Stimulated activated CD8-positive, alpha-beta memory T cell treated with anti-CD3 and anti-CD28 coated beads, Interleukin-7, amount 100 ng/mL, for 4 hours (primary cell): Measurements from ENCODE around the gene NDUFS6.

Source experiments
- DNase-seq, 2 donors: peaks; one replicate each; pipeline ENCODE4 v3.0.0-alpha.2; 2020; ENCODE audit warnings: low read depth in 2 of 2

Gene NDUFS6

DNA sequence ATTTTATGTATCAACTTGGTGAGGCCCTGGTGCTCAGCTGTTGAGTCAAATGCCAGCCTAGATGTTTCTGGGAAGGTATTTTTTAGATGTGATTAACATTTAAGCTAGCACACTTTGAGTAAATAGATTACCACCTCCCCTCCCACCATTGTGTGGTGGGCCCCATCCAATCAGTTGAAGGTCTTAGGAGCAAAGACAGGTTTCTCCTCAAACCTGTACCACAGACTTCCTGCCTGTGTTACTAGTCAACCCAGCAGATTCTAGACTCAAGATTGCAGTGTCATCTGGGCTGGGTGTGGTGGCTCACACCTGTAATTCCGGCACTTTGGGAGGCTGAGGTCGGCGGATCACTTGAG lies 35.3 kb upstream of the NDUFS6 start:
- no peak for DNase-seq

DNA sequence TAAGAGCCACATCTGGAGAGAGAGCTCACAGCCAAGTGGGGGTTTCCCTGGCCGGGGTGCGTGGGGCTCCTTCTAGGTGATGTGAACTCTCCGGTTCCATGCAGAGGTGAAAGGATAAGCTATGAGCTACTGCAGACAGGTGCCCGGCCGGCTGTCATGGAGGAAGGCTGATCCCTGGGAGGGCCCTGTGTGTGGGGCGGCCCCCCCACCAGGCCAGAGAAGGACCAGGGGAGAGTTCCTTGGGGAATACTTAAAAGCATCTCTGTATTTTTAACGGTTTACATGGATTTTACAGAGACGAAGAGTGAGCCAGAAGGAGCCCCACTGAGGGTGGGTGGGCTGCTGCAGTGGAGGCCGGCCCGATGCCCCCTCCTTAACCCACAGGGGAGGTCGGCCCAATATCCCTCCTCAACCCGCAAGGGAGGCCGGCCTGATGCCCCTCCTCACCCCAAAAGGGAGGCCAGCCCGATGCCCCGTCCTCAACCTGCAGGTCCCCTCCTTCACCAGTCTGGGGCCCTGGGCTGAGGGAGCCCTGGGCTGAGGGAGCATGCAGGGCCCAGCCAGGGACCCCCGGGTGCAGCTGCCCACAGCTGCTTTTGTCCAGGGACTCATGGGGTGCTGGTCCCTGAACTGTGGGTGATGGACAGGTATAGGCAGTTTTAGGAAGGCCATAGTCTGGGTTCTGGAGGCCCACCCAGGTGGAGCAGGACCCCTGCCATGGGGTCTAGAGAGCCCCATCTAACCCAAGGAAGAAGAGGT lies 33.5 kb upstream of the NDUFS6 start:
- no peak for DNase-seq

DNA sequence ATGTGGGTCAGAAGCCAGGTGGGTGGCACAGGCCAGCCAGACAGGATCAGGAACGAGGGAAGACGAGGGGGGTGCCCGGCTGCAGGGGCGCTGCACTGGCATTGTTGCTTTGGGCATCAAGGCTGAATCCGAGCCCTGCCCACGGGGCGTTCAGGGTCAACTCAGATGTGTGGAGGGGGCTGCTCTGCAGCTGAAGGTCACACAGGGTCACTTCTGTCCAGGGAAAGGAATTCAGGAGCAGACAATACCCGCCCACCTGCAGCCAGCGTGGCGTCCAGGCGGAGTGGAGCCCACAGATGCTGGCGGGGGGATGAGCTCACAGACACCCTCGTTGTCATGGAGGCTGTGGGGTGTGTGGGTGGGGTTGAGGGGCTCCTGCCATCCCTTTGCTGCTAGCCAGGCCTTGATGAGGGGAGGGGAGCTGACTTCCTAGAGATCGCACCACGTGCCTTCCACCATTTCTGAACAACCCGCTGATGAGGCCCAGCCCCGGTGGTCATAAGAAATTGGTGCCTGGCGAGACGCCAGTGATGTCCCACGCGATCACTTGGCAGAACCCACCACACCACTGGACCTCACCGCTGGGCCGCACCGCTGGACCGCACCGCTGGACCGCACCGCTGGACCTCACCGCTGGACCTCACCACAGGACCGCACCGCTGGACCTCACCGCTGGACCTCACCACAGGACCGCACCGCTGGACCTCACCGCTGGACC lies 32.8 kb upstream of the NDUFS6 start:
- no peak for DNase-seq

DNA sequence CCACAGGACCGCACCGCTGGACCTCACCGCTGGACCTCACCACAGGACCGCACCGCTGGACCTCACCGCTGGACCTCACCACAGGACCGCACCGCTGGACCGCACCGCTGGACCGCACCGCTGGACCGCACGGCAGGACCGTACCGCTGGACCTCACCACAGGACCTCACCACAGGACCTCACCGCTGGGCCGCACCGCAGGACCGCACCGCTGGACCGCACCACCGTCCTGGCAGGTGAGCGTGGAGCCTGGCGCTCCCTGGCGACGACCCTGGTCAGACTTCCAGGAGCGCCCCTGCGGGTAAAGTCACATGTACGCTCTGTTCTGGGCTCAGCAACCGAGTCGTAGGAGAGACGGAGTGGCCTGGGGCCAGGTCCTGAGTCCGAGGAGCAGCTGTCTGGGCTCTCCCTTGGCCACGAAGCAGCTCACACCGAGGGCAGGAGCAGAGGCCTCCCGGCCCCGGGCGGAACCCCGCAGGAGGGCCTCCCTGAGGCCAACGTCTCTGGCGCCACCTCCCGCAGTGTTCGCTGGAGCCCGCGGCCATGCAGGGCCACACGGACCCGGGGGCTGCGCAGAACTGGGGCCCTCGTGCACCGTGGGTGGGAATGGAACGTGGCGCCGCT lies 32.1 kb upstream of the NDUFS6 start:
- DNase-seq: no peak

DNA sequence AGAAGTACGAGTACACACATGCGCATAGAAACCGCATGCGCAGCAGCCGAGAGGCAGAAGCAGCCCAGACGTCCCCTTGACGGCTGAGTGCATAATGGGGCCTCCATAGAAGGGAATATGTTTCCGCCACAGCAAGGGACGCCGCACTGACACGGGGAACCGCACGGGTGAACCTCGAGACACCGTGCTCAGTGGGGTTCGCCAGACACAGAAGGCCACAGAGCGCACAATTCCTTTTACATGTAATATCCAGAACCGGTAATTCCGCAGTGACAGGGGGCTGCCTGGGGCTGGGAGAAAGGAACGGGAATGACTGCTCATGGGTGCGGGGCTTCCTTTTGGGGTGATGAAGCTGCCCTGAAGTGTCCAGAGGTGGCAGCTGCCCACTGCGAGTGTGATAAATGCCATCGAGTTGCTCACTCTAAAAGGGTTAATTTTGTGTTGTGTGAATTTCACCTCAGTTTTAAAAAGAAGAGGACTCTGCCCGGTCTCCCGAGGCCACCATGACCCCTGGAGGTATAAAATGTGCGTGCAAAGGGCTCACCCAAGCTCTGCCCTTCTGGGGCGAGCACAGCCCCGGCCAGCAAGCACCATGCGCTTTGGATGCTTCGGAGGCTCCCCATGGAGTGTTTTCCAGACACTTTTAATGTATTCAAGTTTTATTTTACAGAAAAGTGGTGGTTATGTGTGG lies 31.3 kb upstream of the NDUFS6 start:
- DNase-seq: no peak

DNA sequence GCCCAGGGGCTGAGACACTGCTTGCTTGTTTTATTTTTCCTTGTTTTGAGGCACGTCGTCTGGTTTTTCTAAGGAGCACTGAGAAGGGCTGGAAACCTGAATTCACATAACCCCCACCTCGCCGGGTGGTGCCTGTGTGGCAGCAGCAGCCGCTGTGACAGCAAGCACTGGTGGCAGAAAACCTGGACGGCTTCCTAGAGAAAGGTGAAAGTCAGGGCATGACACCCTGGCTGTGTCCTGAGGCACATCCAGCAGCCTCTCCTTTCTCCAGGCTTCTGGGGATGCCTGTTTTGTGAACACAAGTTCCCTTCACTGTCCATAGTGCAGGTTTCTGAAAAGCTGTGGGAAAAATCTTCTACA lies 30.8 kb upstream of the NDUFS6 start:
- DNase-seq: no peak

DNA sequence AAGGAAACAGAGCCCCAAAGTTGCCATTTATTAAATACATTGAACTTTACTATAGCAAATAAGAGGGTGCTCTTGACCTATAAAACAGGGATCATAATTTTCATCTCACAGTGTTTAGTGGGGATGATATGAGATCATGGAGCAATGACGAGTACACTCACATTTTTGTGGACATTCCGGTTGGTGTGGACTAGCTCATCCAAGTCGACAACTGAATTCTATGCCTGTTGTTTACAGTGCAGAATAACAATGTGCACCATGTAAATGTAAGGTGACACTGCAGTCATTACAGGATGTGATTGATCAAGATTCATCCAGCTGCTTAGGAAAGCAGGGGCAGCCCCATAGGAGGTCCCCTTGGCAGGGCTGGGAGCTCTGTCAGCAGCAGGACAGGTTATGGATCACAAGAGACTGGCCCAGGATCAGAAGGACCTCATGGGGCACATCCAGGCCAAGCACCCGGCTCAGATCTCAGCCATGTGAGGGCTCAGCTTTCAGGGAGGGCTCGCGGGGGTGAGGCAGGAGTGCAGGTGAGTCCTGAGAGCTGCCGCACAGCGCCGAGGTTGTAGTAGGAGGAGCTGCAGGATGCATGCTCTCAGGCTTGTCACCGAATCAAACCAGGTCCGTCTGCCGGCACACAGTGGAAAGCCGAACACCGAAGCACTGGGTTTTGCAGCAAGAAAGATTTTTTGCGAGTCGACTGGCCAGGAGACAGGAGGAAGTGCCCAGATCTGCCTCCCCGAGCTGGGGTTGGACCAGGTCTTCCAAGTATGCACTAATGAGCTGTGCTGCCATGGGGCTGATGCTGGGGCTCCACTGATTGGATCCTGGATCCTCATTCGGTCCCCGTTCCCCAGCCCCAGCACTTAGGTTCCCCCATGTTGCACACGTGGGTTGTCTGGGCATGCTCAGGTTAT lies 29.8 kb upstream of the NDUFS6 start:
- no peak for DNase-seq

DNA sequence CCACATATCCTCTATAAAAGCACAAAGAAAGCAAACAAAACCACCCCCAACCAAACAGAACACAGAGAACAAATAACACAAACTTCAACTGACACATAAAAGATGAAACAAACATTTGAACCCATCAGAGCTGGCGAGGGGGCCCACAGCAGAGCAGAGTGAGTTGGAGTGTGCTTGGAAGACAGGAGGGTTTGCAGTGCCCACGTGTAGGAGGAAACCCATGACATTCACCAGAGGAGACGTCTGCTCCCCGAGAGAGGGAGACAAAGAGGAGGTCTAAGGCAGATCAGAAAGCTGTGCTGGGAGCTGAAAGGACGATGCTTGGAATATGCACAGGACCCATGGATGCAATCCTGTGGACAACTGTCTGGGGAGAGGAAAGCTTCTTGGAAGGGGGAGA lies 28.6 kb upstream of the NDUFS6 start:
- no peak for DNase-seq

DNA sequence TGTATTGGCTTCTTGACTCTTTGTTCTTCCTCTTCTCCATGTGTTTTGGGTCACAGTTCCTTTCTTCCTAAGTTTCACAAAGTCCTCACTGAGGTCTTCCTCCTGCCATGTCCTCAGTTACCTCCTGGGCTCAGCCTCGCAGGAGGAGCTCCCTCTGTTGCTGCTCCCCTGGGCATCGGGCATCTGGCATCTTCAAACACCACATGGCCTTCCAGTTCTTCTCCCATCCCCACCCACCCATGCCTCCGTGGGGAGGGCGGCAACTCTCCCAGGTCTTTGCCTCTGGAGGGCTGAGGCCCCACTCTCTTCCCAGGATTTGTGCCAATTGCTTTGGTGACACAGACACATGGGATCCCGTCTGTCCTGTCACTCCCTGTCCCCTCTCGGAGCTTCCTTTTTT lies 24.4 kb upstream of the NDUFS6 start:
- DNase-seq: no peak

DNA sequence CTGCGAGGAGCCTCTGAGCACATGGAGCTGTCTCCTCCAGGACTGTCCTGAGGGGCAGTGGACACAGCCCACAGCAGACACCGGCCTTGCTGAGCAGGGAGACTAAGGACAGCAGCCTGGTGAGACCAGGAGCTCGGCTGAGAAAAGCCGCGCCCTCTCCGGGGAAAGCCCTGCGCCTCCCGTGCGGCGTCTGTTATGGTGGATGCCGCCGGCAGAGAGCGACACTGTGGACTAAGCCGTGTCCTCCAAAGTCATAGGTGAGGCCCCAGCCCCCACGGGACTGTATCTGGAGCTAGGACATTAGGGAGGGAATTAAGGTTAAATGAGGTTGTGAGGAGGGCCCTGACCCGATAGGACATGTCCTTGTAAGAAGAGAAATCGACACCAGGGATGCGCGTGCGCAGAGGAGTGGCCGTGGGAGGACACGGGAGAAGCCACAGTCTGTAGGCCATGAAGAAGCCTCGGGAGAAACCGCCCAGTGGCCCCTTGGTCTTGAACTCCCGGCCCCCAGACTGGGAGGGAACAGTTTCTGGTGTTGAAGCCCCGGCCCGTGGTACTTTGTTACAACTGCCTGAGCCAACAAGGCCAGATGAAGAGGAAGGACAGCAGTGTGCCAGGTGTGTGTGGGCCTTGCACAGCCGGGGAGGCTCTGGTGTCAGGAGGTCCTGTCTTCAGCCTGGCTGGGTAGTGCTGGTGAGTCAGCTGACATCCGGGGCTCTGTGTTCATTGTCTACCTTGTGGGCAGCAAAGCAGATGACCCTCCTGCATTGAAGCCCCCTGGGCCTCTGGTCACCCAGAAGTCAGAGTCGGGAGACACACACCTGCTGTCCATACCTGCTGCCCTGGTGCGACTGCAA lies 23.7 kb upstream of the NDUFS6 start:
- no peak for DNase-seq

DNA sequence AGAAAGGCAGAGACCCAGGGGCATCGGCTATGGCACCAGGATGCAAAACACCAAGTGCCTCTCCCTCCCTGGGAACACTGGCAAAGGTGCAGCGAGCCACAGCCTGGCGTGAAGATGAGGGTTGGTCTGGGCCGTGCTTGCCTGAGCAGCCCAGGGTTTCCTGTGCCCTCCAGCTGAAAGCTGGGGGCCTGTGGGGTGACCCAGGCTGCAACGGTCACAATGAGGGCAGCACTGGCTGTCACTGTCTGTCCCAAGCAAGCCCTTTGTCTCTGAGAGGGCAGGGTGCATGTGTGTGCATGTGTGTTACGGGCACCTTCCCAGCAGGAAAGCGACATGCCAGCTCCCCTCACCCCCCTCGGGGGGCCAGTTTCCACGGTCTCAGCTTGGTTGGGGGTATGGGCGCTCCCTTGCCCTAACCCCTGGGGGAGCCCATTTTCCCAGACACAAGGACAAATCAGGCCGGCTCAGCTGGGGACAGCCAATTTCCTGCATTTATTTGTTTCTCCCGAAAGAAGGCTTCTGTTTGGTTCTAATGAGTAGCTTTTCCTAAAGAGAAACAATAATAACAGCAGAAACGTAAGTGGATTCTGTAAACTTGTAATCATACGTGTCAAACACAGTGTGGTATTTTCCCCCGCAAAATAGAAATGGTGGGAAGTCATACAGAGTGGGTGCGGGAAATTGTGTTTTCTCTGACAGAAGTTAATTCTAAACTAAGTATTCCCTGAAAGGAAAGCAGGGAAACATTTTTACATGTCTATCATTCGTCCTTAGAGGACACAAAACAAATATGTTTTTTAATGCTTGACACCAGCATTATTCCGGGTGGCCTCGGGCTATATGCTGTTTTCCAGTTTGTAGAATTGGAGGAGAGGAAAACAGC lies 22.8 kb upstream of the NDUFS6 start:
- DNase-seq: no peak

DNA sequence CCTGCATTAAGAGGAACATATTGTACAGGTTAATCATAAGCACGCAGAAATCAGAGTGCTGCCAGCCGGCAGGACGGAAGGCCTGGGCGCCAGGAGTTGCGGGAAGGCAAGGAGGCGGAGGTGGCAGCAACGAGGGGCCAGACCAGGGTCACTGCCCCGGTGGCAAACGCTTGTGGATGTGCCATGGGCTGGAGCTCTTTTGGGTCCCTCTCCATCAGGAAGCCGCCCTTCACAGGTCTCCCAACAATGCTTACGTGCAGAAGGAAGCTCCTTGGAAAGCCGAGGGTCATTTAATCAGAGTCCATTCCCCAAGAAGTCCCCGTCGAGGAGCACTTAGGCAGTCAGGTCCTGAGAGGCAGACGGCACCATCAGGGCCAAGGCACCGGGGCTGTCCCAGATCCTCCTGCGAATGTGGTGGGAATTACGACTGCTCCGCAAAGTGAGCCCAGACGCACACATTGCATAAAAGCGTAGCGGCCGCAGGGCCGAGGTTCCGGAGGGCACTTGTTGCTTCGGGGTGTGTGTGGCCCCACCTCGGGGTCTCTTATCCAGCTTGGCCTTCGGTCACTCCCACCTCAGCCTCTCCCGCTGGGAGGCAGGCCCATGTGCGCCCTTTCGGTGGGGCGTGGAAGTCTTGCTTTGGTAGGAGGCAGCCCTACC lies 22.1 kb upstream of the NDUFS6 start:
- DNase-seq: no peak

DNA sequence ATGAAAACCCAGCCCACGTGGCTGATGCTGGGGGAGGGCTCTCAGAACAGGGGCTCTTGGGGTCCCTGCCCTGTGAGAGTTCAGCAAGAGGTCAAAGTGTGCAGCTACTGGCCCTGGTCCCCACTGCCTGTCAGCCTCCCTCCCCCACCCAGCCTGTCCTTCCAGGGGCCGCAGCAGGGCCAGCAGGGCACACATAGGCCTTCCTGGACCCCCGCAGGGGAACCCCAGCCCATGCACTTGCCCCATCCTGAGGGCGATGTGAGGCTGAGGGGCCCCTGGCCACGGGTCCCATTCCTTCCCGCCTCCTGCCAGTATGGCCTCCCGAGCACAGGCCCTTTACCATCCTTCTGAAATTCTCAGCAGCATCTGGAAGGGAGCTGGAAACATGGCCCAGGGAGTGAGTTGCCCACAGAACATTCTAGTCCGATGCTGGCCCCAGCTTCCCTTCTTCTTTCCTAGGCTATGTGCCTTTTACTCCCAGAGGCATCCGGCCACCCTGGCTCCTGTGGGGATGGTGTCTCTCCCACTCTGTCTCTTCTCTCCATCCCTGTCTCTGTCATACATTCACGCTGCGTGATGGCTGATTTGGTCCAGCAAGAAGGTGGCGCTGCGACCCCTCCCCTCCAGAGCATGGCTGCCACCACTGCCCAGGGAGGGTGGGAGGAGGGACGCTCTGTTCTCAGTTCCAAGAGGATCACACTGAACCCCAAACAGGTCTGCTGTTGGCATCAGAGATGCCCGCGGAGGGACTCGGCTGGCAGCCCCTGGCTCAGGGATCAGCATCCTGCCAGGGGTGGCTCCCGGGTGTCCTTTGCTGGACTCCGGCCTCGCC lies 21.2 kb upstream of the NDUFS6 start:
- DNase-seq: no peak

DNA sequence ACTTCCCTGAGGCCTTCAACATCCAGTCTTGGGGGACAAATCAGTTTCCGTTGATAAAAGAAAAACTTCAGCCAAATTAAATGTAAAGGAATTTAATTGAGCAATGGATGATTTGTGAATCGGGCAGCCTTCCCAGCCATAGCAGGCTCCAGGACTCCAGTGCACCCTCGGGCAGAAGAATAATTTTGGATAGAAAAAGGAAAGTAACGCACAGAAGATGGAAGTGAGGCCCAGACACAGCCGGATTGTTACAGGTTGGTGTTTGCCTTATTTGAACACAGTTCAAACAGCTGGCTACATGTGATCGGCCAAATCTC lies 20.6 kb upstream of the NDUFS6 start:
- no peak for DNase-seq

DNA sequence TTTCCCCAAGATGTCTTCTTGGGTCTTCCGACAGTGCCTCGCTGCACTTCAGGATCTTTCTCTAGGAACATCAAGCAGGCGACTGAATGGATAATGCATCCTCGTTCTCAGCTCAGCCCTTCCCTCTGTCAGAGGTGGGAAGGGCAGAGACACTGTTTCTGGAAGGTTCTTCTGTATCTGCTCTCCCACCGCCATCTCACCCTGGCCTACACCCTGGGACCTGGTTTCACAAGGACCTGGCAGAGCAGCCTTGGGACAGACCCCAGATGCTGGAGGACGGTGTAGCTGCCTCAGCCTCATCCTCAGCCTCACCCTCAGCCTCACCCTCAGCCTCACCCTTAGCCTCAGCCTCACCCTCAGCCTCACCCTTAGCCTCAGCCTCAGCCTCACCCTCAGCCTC lies 20.1 kb upstream of the NDUFS6 start:
- no peak for DNase-seq

DNA sequence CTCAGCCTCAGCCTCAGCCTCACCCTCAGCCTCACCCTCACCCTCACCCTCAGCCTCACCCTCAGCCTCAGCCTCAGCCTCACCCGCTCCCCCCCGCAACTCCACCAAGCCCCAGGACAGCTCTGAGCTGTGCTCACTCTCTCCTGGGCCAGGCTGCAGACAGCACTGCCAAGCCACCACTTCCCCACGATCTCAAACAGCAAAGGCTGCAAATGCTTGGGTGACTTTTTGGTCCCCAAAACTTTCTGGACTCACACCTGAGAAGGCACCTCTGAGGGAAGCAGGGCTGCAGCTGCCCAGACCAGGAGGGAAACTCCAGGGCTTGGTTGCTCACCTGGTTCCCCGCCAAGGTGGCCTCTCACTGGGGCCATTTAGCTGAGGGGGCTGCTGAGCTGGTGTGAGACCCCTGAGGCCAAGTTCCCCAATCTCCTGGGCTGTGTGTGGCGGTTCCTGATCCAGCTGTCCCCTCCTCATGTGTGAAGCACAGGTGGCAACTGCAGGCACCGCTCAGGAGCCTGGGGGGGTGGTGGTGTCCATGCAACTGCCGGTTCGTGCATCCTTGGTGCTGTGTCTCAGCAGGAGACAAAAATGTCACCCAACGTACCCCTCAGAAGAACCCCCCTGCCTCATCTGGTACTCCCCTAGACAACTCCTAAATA lies 19.4 kb upstream of the NDUFS6 start:
- DNase-seq: no peak

DNA sequence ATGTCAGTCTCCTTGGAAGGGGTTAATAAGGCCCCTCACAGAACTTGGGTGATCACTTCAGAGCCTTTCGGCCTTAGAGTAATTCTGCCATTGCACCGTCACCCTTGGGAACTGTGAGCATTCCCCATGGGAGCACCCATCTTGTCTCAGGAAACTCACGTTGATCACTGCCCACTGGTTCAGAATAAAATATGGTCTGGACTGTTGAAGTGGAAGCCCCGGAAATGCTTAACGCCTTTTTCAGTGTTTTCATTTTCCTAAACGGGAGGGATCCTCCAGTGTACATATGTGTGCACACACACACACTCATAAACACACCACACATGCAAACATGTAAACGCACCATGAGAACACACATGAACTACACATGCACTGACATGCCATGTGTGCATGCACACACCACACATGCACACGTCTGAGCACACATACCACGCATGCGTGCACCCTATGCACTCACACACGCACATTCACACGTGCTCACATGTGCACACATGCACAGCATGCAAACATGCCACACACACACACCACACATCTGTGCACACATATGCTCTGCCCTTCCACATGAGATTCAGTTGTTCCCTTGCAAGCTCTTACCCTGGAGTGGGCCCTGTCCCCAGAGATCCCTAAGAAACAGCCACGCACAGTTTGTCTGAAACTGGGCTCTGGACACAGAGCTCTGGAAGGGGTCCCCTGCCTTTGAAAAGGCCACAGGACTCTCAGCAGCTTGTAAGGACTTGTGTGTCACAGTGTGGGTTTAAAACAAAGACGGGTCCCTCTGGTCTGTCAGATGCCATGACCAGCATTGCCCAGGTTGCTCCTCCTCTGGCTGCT lies 18.6 kb upstream of the NDUFS6 start:
- DNase-seq: no peak
